GM23338 (cell line): ENCODE results near the gene ST6GALNAC3.

ENCODE experiments used
- CREB1 ChIP-seq: fragments of 250-450 bp; sonication (Bioruptor Pico); IDR thresholded peaks from 2 replicates; pipeline ENCODE4 v1.5.0; 2020; ENCODE audit warnings: low read depth, mild to moderate bottlenecking, moderate library complexity
- EZH2 ChIP-seq: fragments of 200-600 bp; sonication (generic); IDR thresholded peaks from one replicate; pipeline ENCODE4 v1.8.0; 2017; ENCODE audit warnings: antibody characterized with exemption, mild to moderate bottlenecking, low read depth; ENCODE audit not compliant: unreplicated experiment
- EZH2phosphoT487 ChIP-seq: fragments of 200-600 bp; sonication (generic); IDR thresholded peaks from one replicate; pipeline ENCODE4 v1.8.1; 2018; ENCODE audit warnings: antibody characterized with exemption; ENCODE audit not compliant: unreplicated experiment
- POLR2AphosphoS5 ChIP-seq: IDR thresholded peaks from 2 replicates; pipeline ENCODE4 v1.6.1; 2016; ENCODE audit warnings: antibody characterized with exemption, low read depth
- STAT1 ChIP-seq: IDR thresholded peaks from one replicate; pipeline ENCODE4 v1.6.1; 2016; ENCODE audit warnings: antibody characterized with exemption; ENCODE audit not compliant: unreplicated experiment
- ZNF114 ChIP-seq: fragments of 250-450 bp; sonication (Bioruptor Pico); IDR thresholded peaks from 2 replicates; pipeline ENCODE4 v1.5.0; 2020; ENCODE audit warnings: mild to moderate bottlenecking, moderate library complexity
- TF ChIP-seq, protein P1 (sequence below), 2 experiments: fragments of 200-600 bp in 1 of 2; sonication (generic) in 1 of 2; conservative IDR thresholded peaks; 2 replicates each; pipeline versions ENCODE4 v1.5.1 to v1.6.1; 2016 to 2017; ENCODE audit warnings: antibody characterized with exemption in 2 of 2, low read depth in 2 of 2, mild to moderate bottlenecking in 2 of 2, moderate library complexity in 1 of 2
- TF ChIP-seq, protein P2 (sequence below): IDR thresholded peaks from one replicate; pipeline ENCODE4 v1.6.1; 2018; ENCODE audit warnings: antibody characterized with exemption; ENCODE audit not compliant: unreplicated experiment

DNA sequence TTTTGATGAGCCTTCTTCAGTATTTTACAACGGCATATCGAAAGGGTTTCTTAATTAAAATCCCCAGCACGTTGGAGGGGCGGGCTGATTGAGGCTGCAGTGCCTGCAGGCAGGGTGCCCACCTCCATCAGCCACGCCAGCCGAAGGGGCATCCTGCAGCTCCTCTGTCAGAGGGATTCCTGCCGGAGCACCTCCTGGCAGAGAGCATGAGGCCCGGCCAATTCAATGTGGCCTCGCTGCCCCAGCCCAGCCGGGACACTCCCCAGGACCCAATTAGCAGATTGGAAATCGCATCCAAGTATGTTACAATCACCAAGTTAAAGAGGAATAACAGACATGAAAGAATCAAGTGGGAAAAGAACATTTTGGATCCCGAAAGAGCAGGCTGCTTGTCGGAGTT, 216.6 kb downstream of the ST6GALNAC3 start:
- no peak for TF ChIP-seq POLR2AphosphoS5
- TF ChIP-seq, protein P1, sequence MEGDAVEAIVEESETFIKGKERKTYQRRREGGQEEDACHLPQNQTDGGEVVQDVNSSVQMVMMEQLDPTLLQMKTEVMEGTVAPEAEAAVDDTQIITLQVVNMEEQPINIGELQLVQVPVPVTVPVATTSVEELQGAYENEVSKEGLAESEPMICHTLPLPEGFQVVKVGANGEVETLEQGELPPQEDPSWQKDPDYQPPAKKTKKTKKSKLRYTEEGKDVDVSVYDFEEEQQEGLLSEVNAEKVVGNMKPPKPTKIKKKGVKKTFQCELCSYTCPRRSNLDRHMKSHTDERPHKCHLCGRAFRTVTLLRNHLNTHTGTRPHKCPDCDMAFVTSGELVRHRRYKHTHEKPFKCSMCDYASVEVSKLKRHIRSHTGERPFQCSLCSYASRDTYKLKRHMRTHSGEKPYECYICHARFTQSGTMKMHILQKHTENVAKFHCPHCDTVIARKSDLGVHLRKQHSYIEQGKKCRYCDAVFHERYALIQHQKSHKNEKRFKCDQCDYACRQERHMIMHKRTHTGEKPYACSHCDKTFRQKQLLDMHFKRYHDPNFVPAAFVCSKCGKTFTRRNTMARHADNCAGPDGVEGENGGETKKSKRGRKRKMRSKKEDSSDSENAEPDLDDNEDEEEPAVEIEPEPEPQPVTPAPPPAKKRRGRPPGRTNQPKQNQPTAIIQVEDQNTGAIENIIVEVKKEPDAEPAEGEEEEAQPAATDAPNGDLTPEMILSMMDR (conservative IDR thresholded peaks at IDR 0.05; ENCODE audit: low read depth in 2 of 2): no peak
- TF ChIP-seq EZH2phosphoT487: no peak
- no peak for TF ChIP-seq CREB1 (CRISPR knock-in tag)
- no peak for TF ChIP-seq EZH2
- no peak for TF ChIP-seq ZNF114
- TF ChIP-seq, protein P2, sequence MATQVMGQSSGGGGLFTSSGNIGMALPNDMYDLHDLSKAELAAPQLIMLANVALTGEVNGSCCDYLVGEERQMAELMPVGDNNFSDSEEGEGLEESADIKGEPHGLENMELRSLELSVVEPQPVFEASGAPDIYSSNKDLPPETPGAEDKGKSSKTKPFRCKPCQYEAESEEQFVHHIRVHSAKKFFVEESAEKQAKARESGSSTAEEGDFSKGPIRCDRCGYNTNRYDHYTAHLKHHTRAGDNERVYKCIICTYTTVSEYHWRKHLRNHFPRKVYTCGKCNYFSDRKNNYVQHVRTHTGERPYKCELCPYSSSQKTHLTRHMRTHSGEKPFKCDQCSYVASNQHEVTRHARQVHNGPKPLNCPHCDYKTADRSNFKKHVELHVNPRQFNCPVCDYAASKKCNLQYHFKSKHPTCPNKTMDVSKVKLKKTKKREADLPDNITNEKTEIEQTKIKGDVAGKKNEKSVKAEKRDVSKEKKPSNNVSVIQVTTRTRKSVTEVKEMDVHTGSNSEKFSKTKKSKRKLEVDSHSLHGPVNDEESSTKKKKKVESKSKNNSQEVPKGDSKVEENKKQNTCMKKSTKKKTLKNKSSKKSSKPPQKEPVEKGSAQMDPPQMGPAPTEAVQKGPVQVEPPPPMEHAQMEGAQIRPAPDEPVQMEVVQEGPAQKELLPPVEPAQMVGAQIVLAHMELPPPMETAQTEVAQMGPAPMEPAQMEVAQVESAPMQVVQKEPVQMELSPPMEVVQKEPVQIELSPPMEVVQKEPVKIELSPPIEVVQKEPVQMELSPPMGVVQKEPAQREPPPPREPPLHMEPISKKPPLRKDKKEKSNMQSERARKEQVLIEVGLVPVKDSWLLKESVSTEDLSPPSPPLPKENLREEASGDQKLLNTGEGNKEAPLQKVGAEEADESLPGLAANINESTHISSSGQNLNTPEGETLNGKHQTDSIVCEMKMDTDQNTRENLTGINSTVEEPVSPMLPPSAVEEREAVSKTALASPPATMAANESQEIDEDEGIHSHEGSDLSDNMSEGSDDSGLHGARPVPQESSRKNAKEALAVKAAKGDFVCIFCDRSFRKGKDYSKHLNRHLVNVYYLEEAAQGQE: no peak
- TF ChIP-seq STAT1: no peak
